IMR-90 (cell line): ENCODE results near the gene PNMA8A. TPM values are rescaled to one million over a fixed set of nuclear protein-coding genes. Genes with fewer than 3 reads are reported as not detected.

Source experiments
- ATAC-seq: fragments of 200-7000 bp; cut with Tn5 transposase; 2 replicates; pipeline ENCODE4 v1.9.1; 2020; ENCODE audit warnings: low read depth, mild to moderate bottlenecking, moderate library complexity
- BruUV-seq: library from RNA; stranded (reverse); fragments of 400-500 nt; replicated peaks from 2 replicates; lab custom pipeline; 2021; lab: Mats Ljungman, UMichigan
- CTCF ChIA-PET: fragments of 300-600 bp; formaldehyde crosslinking; extraction: SDS; loops from one replicate; lab custom pipeline; 2021; ENCODE audit warnings: antibody characterized with exemption; lab: Yijun Ruan, JAX
- POLR2A ChIA-PET: fragments of 300-600 bp; sonication (Branson Sonifier 250); formaldehyde crosslinking; loops from one replicate; lab custom pipeline; 2022; ENCODE audit warnings: antibody characterized with exemption; ENCODE audit not compliant: unreplicated experiment; lab: Charles Lee
- DNase-seq: peaks from one replicate; pipeline ENCODE4 v3.0.0; 2013
- H2AFZ ChIP-seq: replicated peaks from 2 replicates; pipeline ENCODE3; 2013; ENCODE audit warnings: low read length, mild to moderate bottlenecking; ENCODE audit not compliant: poor library complexity
- H2AK5ac ChIP-seq: 2 replicates; pipeline ENCODE4 v1.6.1; 2013; ENCODE audit warnings: low read depth, low read length, inconsistent platforms
- H2AK9ac ChIP-seq: replicated peaks from 2 replicates; pipeline ENCODE3; 2013; ENCODE audit warnings: mild to moderate bottlenecking, low read depth, low read length, moderate library complexity; ENCODE audit not compliant: poor library complexity
- H2BK120ac ChIP-seq: 2 replicates; pipeline ENCODE4 v1.6.1; 2013; ENCODE audit warnings: low read depth, low read length, inconsistent platforms
- H2BK15ac ChIP-seq: 3 replicates; pipeline ENCODE4 v1.6.1; 2013; ENCODE audit warnings: low read depth, low read length, inconsistent platforms
- H2BK20ac ChIP-seq: 2 replicates; pipeline ENCODE4 v1.6.1; 2013; ENCODE audit warnings: low read depth, mild to moderate bottlenecking, inconsistent platforms, low read length, moderate library complexity
- H2BK5ac ChIP-seq: 2 replicates; pipeline ENCODE4 v1.6.1; 2013; ENCODE audit warnings: mild to moderate bottlenecking, low read depth, low read length, inconsistent platforms; ENCODE audit not compliant: poor library complexity, severe bottlenecking
- H3K14ac ChIP-seq: replicated peaks from 2 replicates; pipeline ENCODE4 v1.6.1; 2013; ENCODE audit warnings: low read depth, low read length, inconsistent platforms
- H3K18ac ChIP-seq: 2 replicates; pipeline ENCODE4 v1.6.1; 2013; ENCODE audit warnings: low read depth, low read length, control low read depth
- H3K23ac ChIP-seq: 2 replicates; pipeline ENCODE4 v1.6.1; 2013; ENCODE audit warnings: low read depth, low read length, inconsistent platforms
- H3K27ac ChIP-seq: 2 replicates; pipeline ENCODE4 v1.5.1; 2013; ENCODE audit warnings: mild to moderate bottlenecking, control low read depth, low read length; ENCODE audit not compliant: insufficient read depth
- H3K27me3 ChIP-seq: 2 replicates; pipeline ENCODE4 v1.6.1; 2013; ENCODE audit warnings: low read length; ENCODE audit not compliant: control insufficient read depth, insufficient read depth
- H3K36me3 ChIP-seq: 2 replicates; pipeline ENCODE4 v1.6.1; 2013; ENCODE audit warnings: low read length, mixed read lengths; ENCODE audit not compliant: control insufficient read depth, insufficient read depth
- H3K4ac ChIP-seq: 2 replicates; pipeline ENCODE4 v1.6.1; 2013; ENCODE audit warnings: low read depth, low read length, inconsistent platforms
- H3K4me1 ChIP-seq: 2 replicates; pipeline ENCODE4 v1.6.1; 2013; ENCODE audit warnings: low read length, mixed read lengths; ENCODE audit not compliant: control insufficient read depth, insufficient read depth
- H3K4me2 ChIP-seq: 2 replicates; pipeline ENCODE4 v1.6.1; 2013; ENCODE audit warnings: low read depth, mild to moderate bottlenecking, control low read depth, low read length, moderate library complexity
- H3K4me3 ChIP-seq: 2 replicates; pipeline ENCODE4 v1.5.1; 2013; ENCODE audit warnings: low read depth, mild to moderate bottlenecking, control low read depth, low read length, moderate library complexity; ENCODE audit not compliant: insufficient read depth
- H3K56ac ChIP-seq: 2 replicates; pipeline ENCODE4 v1.6.1; 2013; ENCODE audit warnings: low read length, inconsistent platforms; ENCODE audit not compliant: insufficient read depth; ENCODE audit errors: extremely low read depth
- H3K79me1 ChIP-seq, 2 experiments: 2 replicates each; pipeline ENCODE4 v1.6.1; 2013; ENCODE audit warnings: low read length in 2 of 2, inconsistent platforms in 1 of 2, low read depth in 1 of 2
- H3K9ac ChIP-seq: 2 replicates; pipeline ENCODE4 v1.6.1; 2013; ENCODE audit warnings: low read depth, low read length, control low read depth
- H3K9me1 ChIP-seq: 2 replicates; pipeline ENCODE4 v1.6.1; 2013; ENCODE audit warnings: low read length, inconsistent platforms; ENCODE audit not compliant: insufficient read depth
- H3K9me3 ChIP-seq: 2 replicates; pipeline ENCODE4 v1.6.1; 2013; ENCODE audit warnings: low read length; ENCODE audit not compliant: control insufficient read depth, insufficient read depth
- H4K20me1 ChIP-seq: 2 replicates; pipeline ENCODE4 v1.6.1; 2013; ENCODE audit warnings: low read length, inconsistent platforms; ENCODE audit not compliant: insufficient read depth
- H4K5ac ChIP-seq: 2 replicates; pipeline ENCODE4 v1.6.1; 2013; ENCODE audit warnings: mild to moderate bottlenecking, low read depth, low read length, control low read depth
- H4K8ac ChIP-seq, 2 experiments: 2 replicates each; pipeline ENCODE4 v1.6.1; 2013; ENCODE audit warnings: low read depth in 2 of 2, low read length in 2 of 2, control low read depth in 1 of 2, inconsistent platforms in 1 of 2
- H4K91ac ChIP-seq: 2 replicates; pipeline ENCODE4 v1.6.1; 2013; ENCODE audit warnings: low read depth, low read length, inconsistent platforms; ENCODE audit not compliant: insufficient read depth
- FOS ChIP-seq: fragments of 150-350 bp; IDR thresholded peaks from 2 replicates; pipeline ENCODE4 v1.6.1; 2016; ENCODE audit warnings: low read depth, low read length
- MAFK ChIP-seq: IDR thresholded peaks from 2 replicates; pipeline ENCODE4 v1.6.1; 2012; ENCODE audit warnings: low read depth, low read length, improper control_type of control experiment
- MAZ ChIP-seq: IDR thresholded peaks from 2 replicates; pipeline ENCODE4 v1.6.1; 2012; ENCODE audit warnings: low read depth, mild to moderate bottlenecking, low read length, improper control_type of control experiment, moderate library complexity, borderline replicate concordance
- WGBS, 2 experiments: methylation state at CpG; one replicate each; pipeline versions ENCODE4 v1.1.5 to v1.1.7; 2013; ENCODE audit warnings: missing lambda C conversion rate in 2 of 2; ENCODE audit not compliant: insufficient read length in 1 of 2; ENCODE audit errors: extremely low coverage in 2 of 2; 5-methylcytosine and 5-hydroxymethylcytosine counted together
- dilution Hi-C: fragments of 300-500 bp; cut with HindIII; formaldehyde crosslinking; loops from one replicate; pipeline ENCODE4 v1.14.3; 2018; ENCODE audit warnings: low sequenced_read_pairs; ENCODE audit not compliant: unreplicated experiment
- in situ Hi-C: fragments of 300-500 bp; cut with MboI; formaldehyde crosslinking; loops from 3 replicates; pipeline ENCODE4 v1.14.3; 2019; ENCODE audit warnings: low sequenced_read_pairs, inconsistent platforms, mixed read lengths
- intact Hi-C: fragments of 100-400 bp; cut with micrococcal nuclease; formaldehyde crosslinking; loops from 2 replicates; pipeline ENCODE4 v1.10.0; 2022
- polyA plus RNA-seq, 3 experiments: library from polyadenylated mRNA; depleted of rRNA; stranded (reverse); fragments of >200 nt; gene quantifications; 2 replicates each; pipeline ENCODE4 v1.2.3, GENCODE V29; 2012; ENCODE audit warnings: low replicate concordance in 1 of 3
- total RNA-seq: library from RNA; depleted of rRNA; stranded (reverse); fragments of >200 nt; gene quantifications from 2 replicates; pipeline ENCODE4 v1.2.3, GENCODE V29; 2012

The PNMA8A gene
- total and polyA plus RNA-seq, 2 of the 4 experiments (the other 2 are of a cell fraction) = 0.77 to 0.90 TPM

GRCh38 chr19:46495786-46496099, 24.4 kb upstream of the PNMA8A start, which contains the start of gene PNMA8B:
Gene PNMA8B (minus strand): TSS chr19:46495867. CDS start chr19:46495465, 402 bp downstream.
- POLR2A ChIA-PET = no interaction called here
- no peaks in the 10 kb centered on the region for H3K9me3 ChIP-seq
- DNase-seq = peak; percentile 27
- WGBS, 2 experiments = 24% methylated on average over 19 of the region's 29 CpGs; no CpG with 5 or more reads in 1 of the 2 experiments
- no peak within 1 kb of the TSS for H2BK120ac ChIP-seq
- in situ Hi-C loops (no loop called here), intact Hi-C loops (no loop called here), dilution Hi-C loops (no loop called here)
- H3K23ac ChIP-seq = no peak within 1 kb of the TSS
- no peak within 1 kb of the TSS for H2AK9ac ChIP-seq
- H3K4me3 ChIP-seq = peak within 1 kb of the TSS; percentile 45
- H4K8ac ChIP-seq = peak within 1 kb of the TSS in 1 of 2 experiments; percentile 47; a peak in 1 of 4 replicates
- peak; percentile 55; the same call in 1 of the 2 replicates for TF ChIP-seq MAZ
- TF ChIP-seq MAFK = no peak
- TF ChIP-seq FOS = no peak
- H2AFZ ChIP-seq = peak within 1 kb of the TSS; percentile 89
- peaks cover 42% of the 10 kb centered on the region for H3K27me3 ChIP-seq
- no peak within 1 kb of the TSS for H3K56ac ChIP-seq
- no peaks in the 10 kb centered on the region for H4K20me1 ChIP-seq
- no peak within 1 kb of the TSS for H3K4ac ChIP-seq
- H3K9me1 ChIP-seq = no peaks in the 10 kb centered on the region
- H3K79me1 ChIP-seq = no peaks in the 10 kb centered on the region
- H3K18ac ChIP-seq = no peak within 1 kb of the TSS
- H2BK5ac ChIP-seq = no peak within 1 kb of the TSS
- peak within 1 kb of the TSS; percentile 61; the same call in 1 of the 2 replicates for H3K4me2 ChIP-seq
- peak within 1 kb of the TSS; percentile 34; the same call in 1 of the 2 replicates for H4K5ac ChIP-seq
- H2AK5ac ChIP-seq = no peak within 1 kb of the TSS
- H4K91ac ChIP-seq = no peak within 1 kb of the TSS
- no peaks in the 10 kb centered on the region for H3K36me3 ChIP-seq
- peak; percentile 51 for ATAC-seq
- H2BK20ac ChIP-seq = no peak within 1 kb of the TSS
- no peaks in the 10 kb centered on the region for H3K4me1 ChIP-seq
- no peak within 1 kb of the TSS for H3K14ac ChIP-seq
- CTCF ChIA-PET = interaction anchor here (1.1 kb wide), 2 partner anchors 9 to 20 kb away, joined by 3 to 4 read pairs; no protein-coding TSS in a partner anchor
- no TSS peak for BruUV-seq
- H3K9ac ChIP-seq = peak within 1 kb of the TSS; percentile 42
- H3K27ac ChIP-seq = no peak within 1 kb of the TSS
- no peak within 1 kb of the TSS for H2BK15ac ChIP-seq
